H9 (cell line): ENCODE data around the gene AP3B2. TPM values are rescaled to one million over a fixed set of nuclear protein-coding genes. Genes with fewer than 3 reads are reported as not detected.

ENCODE experiments used
- DNase-seq: peaks from one replicate; pipeline ENCODE4 v3.0.0-alpha.2; 2017
- H2AFZ ChIP-seq: one replicate; pipeline ENCODE4 v1.6.1; 2013; ENCODE audit warnings: mild to moderate bottlenecking, low read length, control low read depth, moderate library complexity
- H2AK5ac ChIP-seq: 2 replicates; pipeline ENCODE4 v1.6.1; 2013; ENCODE audit warnings: low read length, control low read depth, mixed read lengths; ENCODE audit not compliant: insufficient read length
- H2BK120ac ChIP-seq: one replicate; pipeline ENCODE4 v1.6.1; 2013; ENCODE audit warnings: low read depth, mild to moderate bottlenecking, low read length, control low read depth, inconsistent platforms; ENCODE audit not compliant: poor library complexity, severe bottlenecking
- H2BK12ac ChIP-seq: 2 replicates; pipeline ENCODE4 v1.6.1; 2013; ENCODE audit warnings: low read length, control low read depth, mixed read lengths, low read depth; ENCODE audit not compliant: insufficient read length
- H2BK15ac ChIP-seq: 2 replicates; pipeline ENCODE4 v1.6.1; 2013; ENCODE audit warnings: low read depth, low read length, control low read depth
- H2BK20ac ChIP-seq: one replicate; pipeline ENCODE4 v1.6.1; 2013; ENCODE audit warnings: low read depth, mild to moderate bottlenecking, low read length, control low read depth, inconsistent platforms; ENCODE audit not compliant: poor library complexity, severe bottlenecking
- H2BK5ac ChIP-seq: 2 replicates; pipeline ENCODE4 v1.6.1; 2013; ENCODE audit warnings: low read length, control low read depth, mixed read lengths; ENCODE audit not compliant: insufficient read length
- H3K14ac ChIP-seq: 2 replicates; pipeline ENCODE4 v1.6.1; 2013; ENCODE audit warnings: low read length, control low read depth; ENCODE audit not compliant: insufficient read depth
- H3K18ac ChIP-seq: 2 replicates; pipeline ENCODE4 v1.6.1; 2013; ENCODE audit warnings: low read depth, mild to moderate bottlenecking, mixed read lengths, low read length, control low read depth; ENCODE audit not compliant: insufficient read length
- H3K23ac ChIP-seq: 2 replicates; pipeline ENCODE4 v1.6.1; 2013; ENCODE audit warnings: low read length, control low read depth, mixed read lengths, low read depth; ENCODE audit not compliant: insufficient read length
- H3K23me2 ChIP-seq: 2 replicates; pipeline ENCODE4 v1.6.1; 2013; ENCODE audit warnings: low read depth, mild to moderate bottlenecking, mixed read lengths, low read length, control low read depth; ENCODE audit not compliant: insufficient read length, poor library complexity, severe bottlenecking
- H3K27ac ChIP-seq: 2 replicates; pipeline ENCODE4 v1.5.1; 2013; ENCODE audit warnings: low read length, control low read depth, mixed read lengths, low read depth; ENCODE audit not compliant: insufficient read length
- H3K27me3 ChIP-seq: 2 replicates; pipeline ENCODE4 v1.6.1; 2013; ENCODE audit warnings: low read length, control low read depth, inconsistent platforms; ENCODE audit not compliant: insufficient read depth
- H3K4ac ChIP-seq: 2 replicates; pipeline ENCODE4 v1.6.1; 2013; ENCODE audit warnings: low read depth, mild to moderate bottlenecking, control low read depth, inconsistent platforms, low read length, moderate library complexity
- H3K4me1 ChIP-seq: 2 replicates; pipeline ENCODE4 v1.6.1; 2013; ENCODE audit warnings: low read length, control low read depth, inconsistent platforms; ENCODE audit not compliant: insufficient read depth
- H3K4me2 ChIP-seq: 2 replicates; pipeline ENCODE4 v1.6.1; 2013; ENCODE audit warnings: low read length, control low read depth, mixed read lengths; ENCODE audit not compliant: insufficient read length, insufficient read depth
- H3K56ac ChIP-seq: 2 replicates; pipeline ENCODE4 v1.6.1; 2013; ENCODE audit warnings: low read depth, mild to moderate bottlenecking, mixed read lengths, low read length, control low read depth; ENCODE audit not compliant: insufficient read length
- H3K79me1 ChIP-seq: 2 replicates; pipeline ENCODE4 v1.6.1; 2013; ENCODE audit warnings: low read depth, mild to moderate bottlenecking, moderate library complexity, low read length, control low read depth, inconsistent platforms; ENCODE audit not compliant: insufficient read depth, poor library complexity, severe bottlenecking
- H3K79me2 ChIP-seq: 2 replicates; pipeline ENCODE4 v1.6.1; 2013; ENCODE audit warnings: low read length, control low read depth, inconsistent platforms; ENCODE audit not compliant: insufficient read depth
- H3K9ac ChIP-seq: 2 replicates; pipeline ENCODE4 v1.6.1; 2013; ENCODE audit warnings: low read length, control low read depth, mixed read lengths; ENCODE audit not compliant: insufficient read length; ENCODE audit errors: extremely low read depth
- H3K9me3 ChIP-seq: one replicate; pipeline ENCODE4 v1.6.1; 2013; ENCODE audit warnings: low read depth, low read length, inconsistent platforms; ENCODE audit not compliant: control insufficient read depth
- H3T11ph ChIP-seq: one replicate; pipeline ENCODE4 v1.6.1; 2013; ENCODE audit warnings: mild to moderate bottlenecking, low read length, control low read depth, inconsistent platforms
- H4K20me1 ChIP-seq: one replicate; pipeline ENCODE4 v1.6.1; 2013; ENCODE audit not compliant: control insufficient read depth, insufficient read length, insufficient read depth
- H4K5ac ChIP-seq: 2 replicates; pipeline ENCODE4 v1.6.1; 2013; ENCODE audit warnings: low read depth, mild to moderate bottlenecking, mixed read lengths, low read length, control low read depth; ENCODE audit not compliant: insufficient read length
- H4K8ac ChIP-seq: replicated peaks from 2 replicates; pipeline ENCODE4 v1.6.1; 2013; ENCODE audit warnings: low read length, control low read depth, mixed read lengths, low read depth; ENCODE audit not compliant: insufficient read length
- H4K91ac ChIP-seq: 2 replicates; pipeline ENCODE4 v1.6.1; 2013; ENCODE audit warnings: low read depth, mild to moderate bottlenecking, moderate library complexity, mixed read lengths, low read length, control low read depth; ENCODE audit not compliant: insufficient read length
- H3K27ac Mint-ChIP-seq, 3 experiments: 2 replicates in 2 of 3; 3 replicates in 1 of 3; pipeline ENCODE4 v1.8.0; 2020 to 2021; ENCODE audit warnings: mixed read lengths in 3 of 3, mild to moderate bottlenecking in 1 of 3, moderate library complexity in 1 of 3
- H3K27me3 Mint-ChIP-seq: 2 replicates; pipeline ENCODE4 v1.8.0; 2021; ENCODE audit warnings: low read depth, mild to moderate bottlenecking, moderate library complexity, mixed read lengths
- H3K36me3 Mint-ChIP-seq, 3 experiments: 2 replicates in 2 of 3; 3 replicates in 1 of 3; pipeline ENCODE4 v1.8.0; 2020 to 2021; ENCODE audit warnings: low read depth in 3 of 3, mixed read lengths in 3 of 3; ENCODE audit not compliant: insufficient read depth in 1 of 3
- H3K4me1 Mint-ChIP-seq, 2 experiments: 2 replicates each; pipeline ENCODE4 v1.8.0; 2020; ENCODE audit warnings: mixed read lengths in 2 of 2
- H3K4me3 Mint-ChIP-seq, 2 experiments: 2 replicates in 1 of 2; 3 replicates in 1 of 2; pipeline ENCODE4 v1.8.0; 2020 to 2021; ENCODE audit warnings: mild to moderate bottlenecking in 2 of 2, mixed read lengths in 2 of 2, moderate library complexity in 1 of 2
- H3K9me3 Mint-ChIP-seq, 2 experiments: 2 replicates in 1 of 2; 3 replicates in 1 of 2; pipeline ENCODE4 v1.8.0; 2020; ENCODE audit warnings: mild to moderate bottlenecking in 2 of 2, mixed read lengths in 2 of 2, moderate library complexity in 1 of 2
- WGBS: extraction: QIAGEN DNeasy Blood & Tissue Kit; methylation state at CpG from one replicate; pipeline ENCODE4 v1.1.7; 2013; ENCODE audit warnings: missing lambda C conversion rate, low lambda C conversion rate, mixed read lengths; ENCODE audit not compliant: insufficient read length; ENCODE audit errors: extremely low coverage; 5-methylcytosine and 5-hydroxymethylcytosine counted together
- total RNA-seq: library from RNA; stranded (reverse); gene quantifications from 2 replicates; pipeline ENCODE4 v1.2.1, GENCODE V29; 2021
- TF ChIP-seq, protein P1 (sequence below): fragments of 200-600 bp; sonication (generic); conservative IDR thresholded peaks from 3 replicates; pipeline ENCODE4 v1.8.0; 2021; ENCODE audit warnings: antibody characterized with exemption, mild to moderate bottlenecking

Gene AP3B2
- total RNA-seq, 1 experiment from 2014 or later: 10.6 TPM

DNA sequence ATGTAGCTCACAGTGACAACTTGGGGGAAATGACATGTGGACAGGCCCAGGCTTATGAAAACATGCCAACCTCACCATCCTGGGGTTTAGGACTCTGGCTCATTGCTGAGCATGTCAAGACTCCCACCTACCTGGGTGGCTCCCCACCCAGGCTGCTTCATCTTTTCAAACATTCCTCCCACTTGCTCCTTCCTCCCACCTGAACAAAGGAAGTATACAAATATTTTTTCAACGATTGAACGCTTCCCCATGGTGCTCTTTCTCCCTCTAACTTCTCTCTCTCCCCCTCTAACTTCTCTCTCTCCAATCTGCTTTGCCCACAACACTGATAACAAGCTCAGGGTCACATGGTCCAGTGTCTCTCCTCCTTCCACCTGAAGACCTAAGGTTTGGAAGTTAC, 34.8 kb downstream of the AP3B2 start:
- H3K36me3 Mint-ChIP-seq: no peaks in the 10 kb centered on the region
- H4K20me1 ChIP-seq: no peaks in the 10 kb centered on the region
- no peak overlapping the region for H2BK12ac ChIP-seq
- no peaks in the 10 kb centered on the region for H3K9me3 ChIP-seq
- no peak overlapping the region for H3K27ac Mint-ChIP-seq
- no peak overlapping the region for H3K18ac ChIP-seq
- no peak overlapping the region for H2AFZ ChIP-seq
- no peak overlapping the region for H2BK15ac ChIP-seq
- peaks cover 2% of the 10 kb centered on the region for H3K23me2 ChIP-seq
- H3K4me2 ChIP-seq: no peak overlapping the region
- no peak overlapping the region for H3K56ac ChIP-seq
- no peaks in the 10 kb centered on the region for H3K79me1 ChIP-seq
- H3K9me3 Mint-ChIP-seq: no peaks in the 10 kb centered on the region
- H4K5ac ChIP-seq: no peak overlapping the region
- no peak overlapping the region for H3K27ac ChIP-seq
- H3K4me1 Mint-ChIP-seq: peaks cover 3 to 6% of the 10 kb centered on the region in 2 experiments
- H3K14ac ChIP-seq: no peak overlapping the region
- no peak overlapping the region for H3K9ac ChIP-seq
- H3K79me2 ChIP-seq: no peaks in the 10 kb centered on the region
- H3K23ac ChIP-seq: no peak overlapping the region
- no peak overlapping the region for H3T11ph ChIP-seq
- no peak for DNase-seq
- H4K91ac ChIP-seq: no peak overlapping the region
- H3K27me3 ChIP-seq: no peaks in the 10 kb centered on the region
- H3K4me3 Mint-ChIP-seq: no peak overlapping the region
- H2BK5ac ChIP-seq: no peak overlapping the region
- no peak overlapping the region for H2BK20ac ChIP-seq
- peaks cover 17% of the 10 kb centered on the region for H3K27me3 Mint-ChIP-seq
- no peak overlapping the region for H2BK120ac ChIP-seq
- H4K8ac ChIP-seq: no peak overlapping the region
- H3K4ac ChIP-seq: no peak overlapping the region
- WGBS: no CpG with 5 or more reads among the region's 2 CpGs
- H3K4me1 ChIP-seq: no peaks in the 10 kb centered on the region
- TF ChIP-seq, protein P1, sequence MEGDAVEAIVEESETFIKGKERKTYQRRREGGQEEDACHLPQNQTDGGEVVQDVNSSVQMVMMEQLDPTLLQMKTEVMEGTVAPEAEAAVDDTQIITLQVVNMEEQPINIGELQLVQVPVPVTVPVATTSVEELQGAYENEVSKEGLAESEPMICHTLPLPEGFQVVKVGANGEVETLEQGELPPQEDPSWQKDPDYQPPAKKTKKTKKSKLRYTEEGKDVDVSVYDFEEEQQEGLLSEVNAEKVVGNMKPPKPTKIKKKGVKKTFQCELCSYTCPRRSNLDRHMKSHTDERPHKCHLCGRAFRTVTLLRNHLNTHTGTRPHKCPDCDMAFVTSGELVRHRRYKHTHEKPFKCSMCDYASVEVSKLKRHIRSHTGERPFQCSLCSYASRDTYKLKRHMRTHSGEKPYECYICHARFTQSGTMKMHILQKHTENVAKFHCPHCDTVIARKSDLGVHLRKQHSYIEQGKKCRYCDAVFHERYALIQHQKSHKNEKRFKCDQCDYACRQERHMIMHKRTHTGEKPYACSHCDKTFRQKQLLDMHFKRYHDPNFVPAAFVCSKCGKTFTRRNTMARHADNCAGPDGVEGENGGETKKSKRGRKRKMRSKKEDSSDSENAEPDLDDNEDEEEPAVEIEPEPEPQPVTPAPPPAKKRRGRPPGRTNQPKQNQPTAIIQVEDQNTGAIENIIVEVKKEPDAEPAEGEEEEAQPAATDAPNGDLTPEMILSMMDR: no peak
- no peak overlapping the region for H2AK5ac ChIP-seq
